ENCODE results near the gene DDX54. TPM values are rescaled to one million over a fixed set of nuclear protein-coding genes. Genes with fewer than 3 reads are reported as not detected.

Gene DDX54
- total RNA-seq, 1 donor from 2014 or later, result 34.7 TPM

DNA sequence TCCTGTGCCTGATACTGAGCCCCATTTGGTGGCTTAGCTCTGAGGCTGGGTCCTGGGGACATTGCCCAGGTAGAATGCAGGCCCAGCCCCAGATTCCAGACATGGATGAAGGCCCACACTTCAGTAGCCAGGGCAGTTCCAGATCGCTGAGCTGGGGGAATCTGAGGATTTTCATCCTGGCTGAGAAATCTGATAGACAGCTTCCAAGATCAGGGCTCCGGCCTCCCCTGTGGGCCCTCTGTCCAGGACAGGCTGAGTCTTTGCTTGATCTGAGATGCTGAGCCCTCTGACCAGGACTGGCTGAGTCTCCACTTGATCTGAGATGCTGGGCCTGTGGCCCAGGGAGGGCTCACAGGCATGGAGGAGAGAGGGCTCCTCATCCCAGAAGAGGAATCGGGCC, 46.5 kb downstream of the DDX54 start:
- no peaks in the 10 kb centered on the region for H3K9me3 ChIP-seq (replicated peaks)
- peaks cover 13% of the 10 kb centered on the region for H3K4me1 ChIP-seq
- intact Hi-C loops (cut with micrococcal nuclease), result no loop called here
- DNase-seq, result no peak
- TF ChIP-seq, protein P1, sequence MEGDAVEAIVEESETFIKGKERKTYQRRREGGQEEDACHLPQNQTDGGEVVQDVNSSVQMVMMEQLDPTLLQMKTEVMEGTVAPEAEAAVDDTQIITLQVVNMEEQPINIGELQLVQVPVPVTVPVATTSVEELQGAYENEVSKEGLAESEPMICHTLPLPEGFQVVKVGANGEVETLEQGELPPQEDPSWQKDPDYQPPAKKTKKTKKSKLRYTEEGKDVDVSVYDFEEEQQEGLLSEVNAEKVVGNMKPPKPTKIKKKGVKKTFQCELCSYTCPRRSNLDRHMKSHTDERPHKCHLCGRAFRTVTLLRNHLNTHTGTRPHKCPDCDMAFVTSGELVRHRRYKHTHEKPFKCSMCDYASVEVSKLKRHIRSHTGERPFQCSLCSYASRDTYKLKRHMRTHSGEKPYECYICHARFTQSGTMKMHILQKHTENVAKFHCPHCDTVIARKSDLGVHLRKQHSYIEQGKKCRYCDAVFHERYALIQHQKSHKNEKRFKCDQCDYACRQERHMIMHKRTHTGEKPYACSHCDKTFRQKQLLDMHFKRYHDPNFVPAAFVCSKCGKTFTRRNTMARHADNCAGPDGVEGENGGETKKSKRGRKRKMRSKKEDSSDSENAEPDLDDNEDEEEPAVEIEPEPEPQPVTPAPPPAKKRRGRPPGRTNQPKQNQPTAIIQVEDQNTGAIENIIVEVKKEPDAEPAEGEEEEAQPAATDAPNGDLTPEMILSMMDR (IDR thresholded peaks at IDR 0.05; ENCODE audit: borderline replicate concordance), result no peak
- no peaks in the 10 kb centered on the region for H3K36me3 ChIP-seq
- H3K4me3 ChIP-seq, result no peak overlapping the region
- H3K27ac ChIP-seq (replicated peaks), result no peak overlapping the region
- H3K27me3 ChIP-seq (ENCODE audit: low read depth), result peaks cover 56% of the 10 kb centered on the region

DNA sequence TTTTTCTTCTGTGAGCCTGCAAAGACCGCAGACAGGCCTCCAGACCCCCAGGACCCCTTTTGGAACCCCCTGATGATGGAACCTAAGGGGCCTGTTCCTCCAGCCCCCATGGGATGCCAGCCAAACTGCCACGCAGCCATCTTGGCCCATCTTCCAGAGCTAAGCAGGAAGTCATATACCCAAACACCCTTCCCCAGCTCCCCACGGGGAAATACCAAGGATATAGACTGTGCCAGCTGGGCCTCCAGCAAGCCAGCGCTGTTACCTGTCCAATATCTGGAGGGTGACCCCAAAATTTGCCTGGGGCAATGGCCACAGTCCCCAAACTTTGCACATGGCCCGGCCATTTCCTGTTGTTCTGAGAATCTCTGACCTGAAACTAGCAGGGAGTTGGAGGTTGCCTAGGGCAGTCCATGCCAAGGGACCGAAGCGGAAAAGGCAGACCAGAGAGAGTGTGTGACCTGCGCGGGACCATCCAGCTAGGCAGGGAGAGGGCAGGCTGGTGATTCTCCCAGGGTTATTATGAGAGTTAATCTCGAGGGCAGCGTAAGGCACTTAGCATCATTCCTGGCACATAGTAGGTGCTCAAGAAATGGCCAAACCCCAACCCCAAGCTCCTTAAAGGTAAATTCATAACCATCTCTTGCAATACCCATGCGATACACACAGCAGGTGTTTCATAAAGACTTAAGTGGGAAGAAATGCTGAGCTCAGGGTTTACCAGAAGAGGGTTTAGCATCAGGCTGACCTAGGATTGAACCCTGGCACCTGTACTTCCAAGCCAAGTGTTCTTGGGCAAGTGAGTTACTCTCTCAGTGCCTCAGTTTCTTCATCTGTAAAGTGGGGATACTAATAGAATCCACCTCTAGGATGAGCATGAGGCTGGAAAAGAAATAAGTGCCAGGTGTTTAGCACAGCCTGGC, 47.2 kb downstream of the DDX54 start:
- Histone ChIP-seq H3K36me3 (no peaks in the 10 kb centered on the region), H3K9me3 (replicated peaks) (no peaks in the 10 kb centered on the region), H3K27me3 (ENCODE audit: low read depth) (peaks cover 56% of the 10 kb centered on the region), H3K4me3 (no peak overlapping the region), H3K4me1 (peaks cover 13% of the 10 kb centered on the region), H3K27ac (replicated peaks) (no peak overlapping the region)
- TF ChIP-seq, protein P1 (IDR thresholded peaks at IDR 0.05; ENCODE audit: borderline replicate concordance), result no peak
- DNase-seq, result no peak
- intact Hi-C loops (cut with micrococcal nuclease), result no loop called here

- peaks cover 66% of the 10 kb centered on the region for H3K27me3 ChIP-seq (ENCODE audit: low read depth)
- H3K27ac ChIP-seq (replicated peaks), result no peak overlapping the region
- TF ChIP-seq, protein P1 (IDR thresholded peaks at IDR 0.05; ENCODE audit: borderline replicate concordance), result no peak
- no peaks in the 10 kb centered on the region for H3K9me3 ChIP-seq (replicated peaks)
- peaks cover 8% of the 10 kb centered on the region for H3K4me1 ChIP-seq
- DNase-seq, result no peak
- no peak overlapping the region for H3K4me3 ChIP-seq
- H3K36me3 ChIP-seq, result no peaks in the 10 kb centered on the region
- intact Hi-C loops (cut with micrococcal nuclease), result no loop called here
Observed at GRCh38 chr12:113136990-113137511, 48.2 kb downstream of the DDX54 start.

DNA sequence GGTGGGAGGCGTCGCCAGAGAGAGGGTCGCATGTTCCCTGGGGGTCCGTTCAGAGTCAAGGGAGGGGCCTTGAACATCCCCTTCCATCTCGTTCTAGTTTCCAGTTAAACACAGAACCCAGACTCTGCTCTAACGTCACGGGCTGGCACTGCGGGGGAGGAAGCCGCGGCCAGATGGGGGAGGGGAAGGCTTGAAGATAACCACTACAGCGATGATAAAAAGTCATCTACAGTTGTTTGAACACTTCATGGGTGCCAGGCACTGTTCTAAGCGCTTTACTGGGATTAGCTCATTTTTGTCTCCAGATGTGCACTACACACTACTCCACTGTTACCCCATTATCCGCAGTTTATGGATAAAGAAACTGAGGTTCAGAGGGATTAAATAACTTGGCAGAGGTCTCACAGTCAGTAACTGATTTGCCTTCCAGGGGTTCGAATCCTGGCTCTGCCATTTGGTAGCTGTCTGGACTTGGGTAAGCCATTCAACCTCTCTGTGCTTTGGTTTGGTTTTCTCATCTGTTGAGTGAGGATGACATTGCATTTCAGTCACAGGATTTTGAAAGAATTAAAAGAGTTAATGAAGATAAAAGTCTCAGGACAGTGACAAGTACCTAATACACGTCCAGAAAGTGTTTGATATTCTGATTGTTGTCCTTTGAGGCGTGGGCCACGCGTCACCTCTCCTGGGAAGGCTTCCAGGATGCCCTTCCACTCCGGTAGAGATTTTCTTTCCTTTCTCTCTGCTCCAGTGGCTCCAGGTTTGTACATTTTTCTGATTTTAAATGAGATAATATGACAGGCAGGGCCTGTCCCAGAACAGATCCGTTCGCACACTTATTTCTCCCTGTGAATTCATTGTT, 48.9 kb downstream of the DDX54 start:
- TF ChIP-seq, protein P1 (IDR thresholded peaks at IDR 0.05; ENCODE audit: borderline replicate concordance), result no peak
- no peak for DNase-seq
- H3K9me3 ChIP-seq (replicated peaks), result no peaks in the 10 kb centered on the region
- peaks cover 70% of the 10 kb centered on the region for H3K27me3 ChIP-seq (ENCODE audit: low read depth)
- no peaks in the 10 kb centered on the region for H3K36me3 ChIP-seq
- intact Hi-C loops (cut with micrococcal nuclease), result no loop called here
- H3K27ac ChIP-seq (replicated peaks), result no peak overlapping the region
- no peak overlapping the region for H3K4me3 ChIP-seq
- H3K4me1 ChIP-seq, result peaks cover 7% of the 10 kb centered on the region
